SU-DHL-6 (cell line): ENCODE results near the gene ERCC8.
A peak's percentile ranks its signal among the peaks of the same experiment; 100 is the strongest.

Experiments
- H2AFZ ChIP-seq: fragments of 200-600 bp; sonication (generic); 2 replicates; pipeline ENCODE4 v1.6.1; 2014; ENCODE audit warnings: low read depth, mild to moderate bottlenecking, moderate library complexity, mixed read lengths, antibody characterized with exemption, low read length; ENCODE audit not compliant: severe bottlenecking
- H3F3A ChIP-seq: fragments of 200-600 bp; shearing (Covaris generic); 2 replicates; pipeline ENCODE4 v1.6.0; 2016; ENCODE audit warnings: antibody characterized with exemption, mild to moderate bottlenecking; ENCODE audit not compliant: insufficient read depth
- H3K27ac ChIP-seq: fragments of 200-600 bp; sonication (generic); 2 replicates; pipeline ENCODE4 v1.5.1; 2016; ENCODE audit warnings: low read depth, mild to moderate bottlenecking, low read length, moderate library complexity, mixed read lengths
- H3K27me3 ChIP-seq: fragments of 200-600 bp; sonication (generic), shearing (Covaris generic); 2 replicates; pipeline ENCODE4 v1.6.0; 2014; ENCODE audit warnings: mild to moderate bottlenecking, low read length
- H3K36me3 ChIP-seq: fragments of 200-600 bp; sonication (generic); 2 replicates; pipeline ENCODE4 v1.6.1; 2014; ENCODE audit warnings: mild to moderate bottlenecking, low read length, mixed read lengths
- H3K4me2 ChIP-seq: fragments of 300-600, 200-600 bp; shearing (Covaris generic), sonication (generic); 2 replicates; pipeline ENCODE4 v1.6.0; 2014; ENCODE audit warnings: low read length, low read depth, mild to moderate bottlenecking; ENCODE audit not compliant: poor library complexity, severe bottlenecking
- H3K4me3 ChIP-seq: fragments of 200-600 bp; sonication (generic); 2 replicates; pipeline ENCODE4 v1.5.1; 2014; ENCODE audit warnings: antibody characterized with exemption, low read length, mild to moderate bottlenecking, mixed read lengths; ENCODE audit not compliant: insufficient read depth, poor library complexity, severe bottlenecking
- H3K79me2 ChIP-seq: fragments of 200-600 bp; sonication (generic); 2 replicates; pipeline ENCODE4 v1.6.1; 2014; ENCODE audit warnings: mild to moderate bottlenecking, low read length, moderate library complexity; ENCODE audit not compliant: insufficient read depth
- H3K9ac ChIP-seq: fragments of 200-600 bp; sonication (generic); 2 replicates; pipeline ENCODE4 v1.7.0; 2014; ENCODE audit warnings: mild to moderate bottlenecking, low read length
- H3K9me2 ChIP-seq: fragments of 200-600 bp; sonication (generic); replicated peaks from 2 replicates; pipeline ENCODE4 v1.6.1; 2014; ENCODE audit warnings: low read length; ENCODE audit not compliant: insufficient read depth
- H3K9me3 ChIP-seq: fragments of 200-600 bp; sonication (generic); 2 replicates; pipeline ENCODE4 v1.6.1; 2014; ENCODE audit warnings: low read length, mixed read lengths; ENCODE audit not compliant: insufficient read depth
- H4K20me1 ChIP-seq: fragments of 200-600 bp; sonication (generic); 2 replicates; pipeline ENCODE4 v1.6.1; 2014; ENCODE audit warnings: low read depth, mild to moderate bottlenecking, antibody characterized with exemption, low read length, moderate library complexity, mixed read lengths
- EZH2phosphoT487 ChIP-seq: fragments of 200-600 bp; sonication (generic), shearing (Covaris generic); conservative IDR thresholded peaks from 2 replicates; pipeline ENCODE4 v1.6.1; 2018; ENCODE audit warnings: mild to moderate bottlenecking, antibody characterized with exemption, low read length, moderate library complexity, mixed read lengths
- TF ChIP-seq, protein P1 (sequence below): fragments of 200-600 bp; sonication (generic); IDR thresholded peaks from one replicate; pipeline ENCODE4 v1.5.1; 2017; ENCODE audit warnings: antibody characterized with exemption, mild to moderate bottlenecking, low read length, moderate library complexity; ENCODE audit not compliant: insufficient read depth, poor library complexity, severe bottlenecking

Gene ERCC8, protein sequence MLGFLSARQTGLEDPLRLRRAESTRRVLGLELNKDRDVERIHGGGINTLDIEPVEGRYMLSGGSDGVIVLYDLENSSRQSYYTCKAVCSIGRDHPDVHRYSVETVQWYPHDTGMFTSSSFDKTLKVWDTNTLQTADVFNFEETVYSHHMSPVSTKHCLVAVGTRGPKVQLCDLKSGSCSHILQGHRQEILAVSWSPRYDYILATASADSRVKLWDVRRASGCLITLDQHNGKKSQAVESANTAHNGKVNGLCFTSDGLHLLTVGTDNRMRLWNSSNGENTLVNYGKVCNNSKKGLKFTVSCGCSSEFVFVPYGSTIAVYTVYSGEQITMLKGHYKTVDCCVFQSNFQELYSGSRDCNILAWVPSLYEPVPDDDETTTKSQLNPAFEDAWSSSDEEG

DNA sequence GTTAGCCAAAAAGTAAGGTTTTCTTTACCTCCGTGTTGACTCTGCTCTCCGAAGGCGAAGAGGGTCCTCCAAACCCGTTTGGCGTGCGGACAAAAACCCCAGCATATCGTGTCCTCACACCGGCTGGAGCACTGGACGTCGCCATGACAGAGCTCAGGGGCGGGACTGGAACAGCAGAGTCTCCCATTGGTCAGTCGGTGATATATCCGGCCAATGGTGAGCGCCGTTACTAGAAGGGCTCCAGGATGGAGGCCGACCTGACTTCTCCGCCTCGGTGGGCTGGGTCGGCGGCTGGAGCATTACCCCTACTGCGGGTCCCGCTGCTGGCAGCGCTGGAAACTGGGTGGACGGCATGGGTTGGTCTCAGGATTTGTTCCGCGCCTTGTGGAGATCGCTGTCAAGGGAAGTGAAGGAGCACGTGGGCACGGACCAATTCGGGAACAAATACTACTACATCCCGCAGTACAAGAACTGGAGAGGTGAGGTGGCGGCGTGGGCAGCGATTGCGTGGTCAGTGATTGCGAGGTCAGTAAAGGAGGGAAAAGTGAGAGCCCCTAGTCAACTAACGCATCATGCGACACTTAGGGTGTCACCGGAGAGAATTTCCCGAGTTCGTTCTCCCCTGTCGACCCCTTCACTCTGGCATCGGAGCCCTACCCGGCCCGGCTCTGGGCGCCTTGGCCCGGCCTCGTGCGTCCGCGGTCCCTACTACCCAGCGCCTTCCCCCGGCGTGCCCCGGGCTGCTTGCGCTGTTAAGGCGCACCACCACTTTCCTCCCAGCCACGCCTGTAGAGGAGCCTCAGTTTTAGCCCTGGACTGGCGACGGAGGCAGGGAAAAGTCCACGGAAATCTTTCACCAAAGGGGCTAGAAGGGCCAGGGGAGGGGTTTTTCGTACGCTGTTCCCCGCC, at the start of gene ERCC8, which contains the start of gene NDUFAF2:
Gene ERCC8 (minus strand): TSS at position 167 of the 909 bp plus-strand sequence. CDS start 62 bp downstream, at position 105.
Gene NDUFAF2 (plus strand): TSS at position 302 of the 909 bp plus-strand sequence. CDS start 51 bp downstream, at position 353.
- TF ChIP-seq, protein P1, sequence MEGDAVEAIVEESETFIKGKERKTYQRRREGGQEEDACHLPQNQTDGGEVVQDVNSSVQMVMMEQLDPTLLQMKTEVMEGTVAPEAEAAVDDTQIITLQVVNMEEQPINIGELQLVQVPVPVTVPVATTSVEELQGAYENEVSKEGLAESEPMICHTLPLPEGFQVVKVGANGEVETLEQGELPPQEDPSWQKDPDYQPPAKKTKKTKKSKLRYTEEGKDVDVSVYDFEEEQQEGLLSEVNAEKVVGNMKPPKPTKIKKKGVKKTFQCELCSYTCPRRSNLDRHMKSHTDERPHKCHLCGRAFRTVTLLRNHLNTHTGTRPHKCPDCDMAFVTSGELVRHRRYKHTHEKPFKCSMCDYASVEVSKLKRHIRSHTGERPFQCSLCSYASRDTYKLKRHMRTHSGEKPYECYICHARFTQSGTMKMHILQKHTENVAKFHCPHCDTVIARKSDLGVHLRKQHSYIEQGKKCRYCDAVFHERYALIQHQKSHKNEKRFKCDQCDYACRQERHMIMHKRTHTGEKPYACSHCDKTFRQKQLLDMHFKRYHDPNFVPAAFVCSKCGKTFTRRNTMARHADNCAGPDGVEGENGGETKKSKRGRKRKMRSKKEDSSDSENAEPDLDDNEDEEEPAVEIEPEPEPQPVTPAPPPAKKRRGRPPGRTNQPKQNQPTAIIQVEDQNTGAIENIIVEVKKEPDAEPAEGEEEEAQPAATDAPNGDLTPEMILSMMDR, result no peak
- no peak for TF ChIP-seq EZH2phosphoT487
- H3F3A ChIP-seq, result no peaks in the 10 kb centered on the region; the same call in 1 of the 2 replicates
- peak within 1 kb of the TSS; percentile 91 for H3K4me2 ChIP-seq
- H3K9me2 ChIP-seq, result no peaks in the 10 kb centered on the region
- no peaks in the 10 kb centered on the region for H3K36me3 ChIP-seq
- peak within 1 kb of the TSS; percentile 27 for H3K27ac ChIP-seq
- H3K4me3 ChIP-seq, result peak within 1 kb of the TSS; percentile 89
- H4K20me1 ChIP-seq, result no peaks in the 10 kb centered on the region
- peaks cover 72% of the 10 kb centered on the region for H3K79me2 ChIP-seq
- no peaks in the 10 kb centered on the region for H3K9me3 ChIP-seq
- H3K9ac ChIP-seq, result peak within 1 kb of the TSS; percentile 63
- no peaks in the 10 kb centered on the region for H3K27me3 ChIP-seq
- peak within 1 kb of the TSS; percentile 46 for H2AFZ ChIP-seq

- Histone ChIP-seq H4K20me1 (0 out of 2 replicates have a peak, but pooled peaks cover 3% of the 10 kb centered on the region), H3K27me3 (no peaks in the 10 kb centered on the region), H3K4me2 (no peak overlapping the region), H3K79me2 (peaks cover 3% of the 10 kb centered on the region; the same call in 1 of the 2 replicates), H3K4me3 (no peak overlapping the region), H3K36me3 (0 out of 2 replicates have a peak, but pooled peaks cover 4% of the 10 kb centered on the region), H3K9ac (no peak overlapping the region), H3F3A (no peaks in the 10 kb centered on the region), H3K9me2 (no peaks in the 10 kb centered on the region), H3K9me3 (peaks cover 33% of the 10 kb centered on the region; the same call in 1 of the 2 replicates), H2AFZ (no peak overlapping the region), H3K27ac (no peak overlapping the region)
- TF ChIP-seq, protein P1, result no peak
- no peak for TF ChIP-seq EZH2phosphoT487
These were observed 49.2 kb upstream of the ERCC8 start for GRCh38 chr5:60993875-60994571.

DNA sequence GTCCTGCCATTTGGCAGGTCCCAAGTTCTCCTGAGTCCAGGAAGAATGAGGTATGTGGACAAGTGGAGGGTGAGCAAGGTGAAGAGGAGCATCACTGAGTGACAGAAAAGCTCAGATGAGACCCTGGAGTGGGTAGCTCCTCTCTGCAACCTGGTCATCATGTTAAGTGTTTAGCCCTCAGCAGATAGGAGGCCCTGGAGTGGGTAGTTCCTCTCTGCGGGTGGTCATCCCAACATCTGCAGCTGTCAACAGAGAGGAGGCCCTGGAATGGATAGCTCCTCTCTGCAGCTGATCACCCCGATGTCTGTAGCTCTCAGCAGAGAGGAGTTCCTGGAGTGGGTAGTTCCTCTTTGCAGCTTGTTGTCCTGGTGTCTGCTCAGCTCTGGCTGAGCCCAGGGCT, 48.6 kb upstream of the ERCC8 start:
- Histone ChIP-seq H3K9me3 (peaks cover 33% of the 10 kb centered on the region; the same call in 1 of the 2 replicates), H3K9ac (no peak overlapping the region), H3K27ac (no peak overlapping the region), H3K4me2 (no peak overlapping the region), H3K36me3 (0 out of 2 replicates have a peak, but pooled peaks cover 4% of the 10 kb centered on the region), H3K79me2 (peaks cover 3% of the 10 kb centered on the region; the same call in 1 of the 2 replicates), H2AFZ (no peak overlapping the region), H3K4me3 (no peak overlapping the region), H3F3A (no peaks in the 10 kb centered on the region), H3K27me3 (no peaks in the 10 kb centered on the region), H3K9me2 (no peaks in the 10 kb centered on the region), H4K20me1 (0 out of 2 replicates have a peak, but pooled peaks cover 3% of the 10 kb centered on the region)
- TF ChIP-seq EZH2phosphoT487, result no peak
- TF ChIP-seq, protein P1, result no peak
